NCI-H226 (cell line): ENCODE measurements around the gene GCH1.
A peak's percentile ranks its signal among the peaks of the same experiment; 100 is the strongest.
"Not testable (repeated sequence)": the region's sequence is repeated elsewhere in the genome, so short reads cannot be mapped to it uniquely, and the experiment has no call there.

ENCODE experiments used
- DNase-seq: peaks from one replicate; pipeline ENCODE4 v3.0.0-alpha.2; 2015

Gene GCH1

GRCh38 chr14:54902521-54903420 is at the start of gene GCH1:
GCH1 (minus strand) TSS chr14:54902826; CDS start chr14:54902663, 163 bp downstream.
- DNase-seq, result peak; percentile 82

- DNase-seq, result no peak
Measured at GRCh38 chr14:54947230-54947629, 44.6 kb upstream of the GCH1 start.

DNA sequence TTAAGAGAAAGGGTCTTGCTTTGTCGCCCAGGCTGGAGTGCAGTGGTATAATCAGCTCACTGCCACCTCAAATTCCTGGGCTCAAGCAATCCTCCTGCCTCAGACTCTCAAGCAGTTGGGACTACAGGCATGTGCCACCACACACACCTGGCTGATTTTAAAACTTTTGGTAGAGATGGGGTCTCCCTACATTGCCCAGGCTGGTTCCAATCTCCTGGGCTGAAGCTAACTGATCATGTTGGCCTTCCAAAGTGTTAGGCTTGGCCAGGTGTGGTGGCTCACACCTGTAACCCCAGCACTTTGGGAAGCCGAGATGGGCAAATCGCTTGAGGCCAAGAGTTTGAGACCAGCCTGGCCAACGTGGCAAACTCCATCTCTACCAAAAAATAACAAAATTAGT is 43.9 kb upstream of the GCH1 start:
- no peak for DNase-seq

GRCh38 chr14:54944737-54945391 is 42.2 kb upstream of the GCH1 start:
- no peak for DNase-seq

GRCh38 chr14:54942913-54943312 is 40.3 kb upstream of the GCH1 start:
- DNase-seq, result no peak

DNA sequence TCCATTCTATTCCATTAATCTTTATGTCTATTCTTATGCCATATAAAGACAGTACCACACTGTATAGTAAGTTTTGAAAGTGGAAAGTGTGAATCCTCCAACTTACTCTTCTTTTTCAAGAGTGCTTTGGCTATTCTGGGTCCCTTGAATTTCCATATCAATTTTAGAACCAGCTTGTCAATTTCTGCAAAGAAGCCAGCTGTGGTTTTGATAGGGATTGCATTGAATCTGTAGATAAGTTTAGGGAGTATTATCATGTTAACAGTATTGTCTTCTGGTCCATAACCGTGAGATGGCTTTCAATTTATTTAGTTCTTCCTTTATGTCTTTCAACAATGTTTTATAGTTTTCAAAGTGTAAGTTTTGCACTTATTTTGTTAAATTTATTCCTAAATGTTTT is 34.2 kb upstream of the GCH1 start:
- DNase-seq, result no peak

GRCh38 chr14:54935958-54936357 is 33.3 kb upstream of the GCH1 start:
- peak; percentile 5 for DNase-seq

- no peak for DNase-seq
Measured at GRCh38 chr14:54935100-54935499, 32.5 kb upstream of the GCH1 start.

- no peak for DNase-seq
Measured at GRCh38 chr14:54933006-54933405, 30.4 kb upstream of the GCH1 start.

DNA sequence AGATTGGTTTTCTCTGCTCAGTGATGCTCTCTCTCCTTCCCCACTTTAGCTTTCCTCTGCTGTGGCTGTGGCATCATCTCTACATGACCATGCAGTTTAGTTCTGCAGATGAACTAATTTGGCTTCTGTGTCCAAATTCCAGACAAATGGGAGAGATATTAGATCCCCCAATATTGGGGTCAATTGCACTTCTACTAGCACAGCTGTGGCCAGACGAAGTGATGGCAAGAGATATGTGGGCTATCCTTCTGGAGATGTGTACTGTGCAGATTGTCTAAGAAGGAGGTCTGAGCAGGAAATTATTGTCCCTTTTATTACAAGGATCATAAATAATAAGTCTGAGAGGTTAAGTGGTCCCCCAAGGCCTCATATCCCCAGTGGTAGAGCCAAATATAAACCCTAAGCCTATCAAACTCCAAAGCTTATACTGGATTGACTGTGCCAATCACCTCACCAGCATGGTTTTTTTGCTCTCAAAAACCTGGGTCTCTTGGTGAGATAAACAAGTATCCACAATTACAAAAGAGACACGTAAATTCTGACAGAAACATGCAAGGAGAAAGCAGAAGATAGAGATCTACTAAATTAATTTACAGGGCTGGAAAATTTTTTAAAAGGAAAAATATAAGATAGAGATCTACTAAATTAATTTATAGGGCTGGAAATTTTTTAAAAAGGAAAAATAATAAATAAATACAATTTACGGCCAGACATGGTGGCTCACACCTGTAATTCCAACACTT is 29.1 kb upstream of the GCH1 start:
- no peak for DNase-seq

GRCh38 chr14:54931101-54931500 is 28.5 kb upstream of the GCH1 start:
- DNase-seq, result no peak

GRCh38 chr14:54929556-54929955 is 26.9 kb upstream of the GCH1 start:
- no peak for DNase-seq

GRCh38 chr14:54928216-54928615 is 25.6 kb upstream of the GCH1 start:
- DNase-seq, result no peak

GRCh38 chr14:54927551-54927950 is 24.9 kb upstream of the GCH1 start:
- DNase-seq, result no peak

GRCh38 chr14:54926570-54926969 is 23.9 kb upstream of the GCH1 start:
- DNase-seq, result not testable (repeated sequence)

- no peak for DNase-seq
Measured at GRCh38 chr14:54922598-54922997, 20.0 kb upstream of the GCH1 start.

DNA sequence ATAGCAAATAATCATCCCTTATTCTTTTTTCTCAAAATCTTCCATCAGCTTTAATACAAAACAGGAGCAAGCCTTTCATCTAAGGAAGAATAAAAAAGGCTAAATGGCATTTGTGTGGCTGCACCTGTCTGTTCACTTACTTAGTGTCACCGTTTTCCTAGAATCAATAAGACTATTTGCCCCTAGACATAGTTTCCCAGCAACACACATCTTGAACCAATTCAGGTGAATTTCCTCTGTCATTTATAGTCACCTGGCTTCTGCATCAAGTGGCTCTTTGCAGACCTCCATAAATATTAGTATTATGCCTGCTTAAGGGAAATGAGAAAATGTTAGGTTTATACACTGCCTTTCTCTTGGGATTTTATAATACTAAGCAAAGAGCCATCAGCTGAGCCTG is 17.4 kb upstream of the GCH1 start:
- DNase-seq, result no peak

DNA sequence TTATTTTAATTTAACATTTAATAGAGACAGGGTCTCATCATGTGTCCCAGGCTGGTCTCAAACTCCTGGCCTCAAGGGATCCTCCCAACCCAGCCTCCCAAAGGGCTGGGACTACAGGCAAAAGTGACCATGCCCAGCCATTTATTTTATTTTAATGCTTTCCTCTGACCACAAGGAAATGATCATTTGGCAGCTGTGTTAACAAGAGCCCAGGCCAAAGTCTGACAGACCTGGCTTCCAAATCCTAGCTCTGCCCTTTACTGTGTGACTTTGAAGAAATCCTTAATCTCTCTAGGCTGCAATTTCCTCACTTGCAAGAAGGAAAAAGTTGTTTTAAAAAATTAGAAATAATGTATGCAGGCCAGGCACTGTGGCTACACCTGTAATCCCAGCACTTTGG is 16.7 kb upstream of the GCH1 start:
- no peak for DNase-seq

DNA sequence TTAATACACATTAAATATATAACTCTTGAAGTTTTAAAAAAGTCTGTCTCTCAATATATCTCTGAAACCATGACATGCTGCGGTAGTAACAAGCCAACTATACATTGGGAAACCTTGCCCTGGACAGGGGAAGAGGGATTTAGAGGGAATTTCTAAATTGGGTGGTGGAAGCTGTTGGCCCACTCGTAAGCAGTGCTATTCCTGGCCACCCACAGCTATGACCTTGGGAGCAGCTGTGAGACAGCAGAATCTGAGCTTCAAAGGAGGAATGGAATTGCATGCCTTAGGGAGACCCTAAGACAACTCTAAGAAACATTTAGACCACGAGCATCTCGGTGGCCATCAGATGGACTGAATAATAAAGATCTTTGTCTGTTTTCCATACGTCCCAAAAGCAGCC is 15.8 kb upstream of the GCH1 start:
- no peak for DNase-seq

GRCh38 chr14:54916101-54916500 is 13.5 kb upstream of the GCH1 start:
- DNase-seq, result no peak

DNA sequence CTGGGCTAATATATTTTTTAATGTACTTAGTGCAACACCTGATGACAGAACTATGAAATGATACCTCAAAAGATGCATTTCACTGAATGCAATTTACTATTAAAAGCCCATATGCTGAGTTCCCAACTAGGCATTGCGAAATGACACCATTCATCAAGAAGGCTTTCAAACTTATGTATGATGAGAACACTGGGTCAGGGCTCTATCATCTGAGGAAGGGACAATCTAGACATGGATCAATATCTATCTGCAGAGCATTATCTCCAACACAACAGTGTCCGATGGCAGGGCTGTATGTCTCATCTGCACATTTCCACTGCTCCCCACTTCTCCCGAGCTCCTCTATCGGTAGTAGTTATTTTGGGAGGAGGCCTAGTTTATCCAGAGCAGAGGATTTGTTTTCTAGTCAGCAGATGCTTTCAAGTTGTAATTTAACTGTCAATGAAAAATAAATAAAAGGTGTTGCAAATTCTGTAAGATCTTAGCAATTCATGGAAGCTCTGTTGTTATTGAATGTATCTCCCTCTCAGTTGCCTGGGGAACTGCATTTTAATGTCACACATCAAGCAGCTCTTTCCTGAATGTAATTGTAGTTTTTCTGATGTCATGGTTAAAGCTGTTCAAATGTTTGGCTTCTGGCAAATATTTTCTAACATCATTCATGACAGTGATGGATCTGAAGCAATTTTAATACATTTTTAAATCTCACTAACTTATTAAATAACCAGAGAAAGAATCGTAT is 7.4 kb upstream of the GCH1 start:
- no peak for DNase-seq

DNA sequence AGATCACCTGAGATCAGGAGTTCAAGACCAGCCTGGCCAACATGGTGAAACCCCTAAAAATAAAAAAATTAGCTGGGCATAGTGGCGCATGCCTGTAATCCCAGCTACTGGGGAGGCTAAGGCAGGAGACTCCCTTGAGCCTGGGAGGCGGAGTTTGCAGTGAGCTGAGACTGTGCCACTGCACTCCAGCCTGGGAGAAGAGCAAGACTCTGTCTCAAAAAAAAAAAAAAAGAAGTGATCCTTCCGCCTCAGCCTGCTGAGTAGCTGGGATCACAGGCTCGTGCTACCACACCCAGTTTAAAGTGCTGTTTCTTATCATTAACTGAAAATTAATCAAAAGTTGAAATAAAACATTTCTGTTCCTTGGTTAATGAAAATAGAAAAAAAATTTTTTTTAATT is 6.3 kb upstream of the GCH1 start:
- DNase-seq, result not testable (repeated sequence)

- no peak for DNase-seq
Measured at GRCh38 chr14:54908190-54908589, 5.6 kb upstream of the GCH1 start.
